ENCODE data around the gene ACOT7.

ACOT7 gene

DNA sequence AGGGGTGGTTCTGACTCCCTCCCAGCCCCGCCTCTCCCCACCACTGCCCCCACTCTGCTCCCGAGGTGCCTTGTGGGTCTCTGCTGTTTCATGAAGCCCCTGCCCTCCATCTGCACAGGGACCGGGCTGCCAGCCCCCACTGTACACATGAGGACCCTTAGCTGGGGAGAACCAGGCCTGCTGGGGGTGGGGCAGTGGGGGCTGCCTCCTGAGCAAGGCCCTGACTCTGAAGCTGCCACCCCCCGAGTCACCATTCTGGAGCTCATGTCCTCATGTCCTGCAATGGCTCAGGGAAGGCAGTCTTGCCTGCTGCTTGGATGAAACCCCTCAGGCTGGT lies 141.2 kb downstream of the ACOT7 start:
- Histone ChIP-seq H3K9me3 (ENCODE audit: insufficient read depth, low read depth, low read length) (no peaks in the 10 kb centered on the region), H3K4me1 (ENCODE audit: insufficient read depth, low read length) (no peaks in the 10 kb centered on the region), H3K36me3 (ENCODE audit: insufficient read depth, low read depth, low read length) (no peaks in the 10 kb centered on the region), H3K4me3 (ENCODE audit: low read length) (no peak overlapping the region), H3K9ac (ENCODE audit: low read depth, low read length) (no peak overlapping the region), H3K27me3 (ENCODE audit: insufficient read depth, low read length) (peaks cover 56% of the 10 kb centered on the region), H3K27ac (ENCODE audit: low read length) (no peak overlapping the region)

DNA sequence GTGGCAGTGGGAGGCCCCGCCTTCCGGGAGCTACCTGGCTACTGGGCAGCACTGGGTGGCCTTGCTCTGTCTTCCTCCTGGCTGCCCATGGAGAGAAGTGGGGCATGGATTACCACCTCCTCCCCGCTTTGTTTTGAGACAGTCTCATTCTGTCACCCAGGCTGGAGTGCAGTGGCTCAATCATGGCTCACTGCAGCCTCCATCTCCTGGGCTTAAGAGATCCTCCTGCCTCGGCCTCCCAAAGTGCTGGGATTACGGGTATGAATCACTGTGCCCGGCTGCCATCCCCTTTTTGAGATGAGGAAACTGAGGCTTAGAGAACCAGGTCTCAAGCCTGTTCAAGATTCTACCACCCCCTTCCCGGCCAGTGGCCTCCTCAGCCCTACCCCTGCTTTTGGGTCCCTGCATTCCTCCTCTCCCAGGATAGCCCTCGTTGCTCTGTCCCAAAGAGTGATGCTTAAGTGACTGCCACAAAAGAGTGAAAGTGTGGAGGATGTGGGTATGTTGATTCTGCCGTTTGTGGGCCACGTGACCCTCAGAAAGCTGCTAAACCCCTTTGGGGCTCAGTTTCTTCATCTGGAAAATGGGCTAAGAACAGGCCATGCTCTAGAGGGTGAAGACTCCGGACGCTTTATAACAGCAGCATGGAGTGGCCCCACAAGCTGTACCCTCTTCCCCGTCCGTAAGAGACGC lies 141.7 kb downstream of the ACOT7 start:
- Histone ChIP-seq H3K36me3 (ENCODE audit: insufficient read depth, low read depth, low read length) (no peaks in the 10 kb centered on the region), H3K4me3 (ENCODE audit: low read length) (no peak overlapping the region), H3K27ac (ENCODE audit: low read length) (no peak overlapping the region), H3K9me3 (ENCODE audit: insufficient read depth, low read depth, low read length) (no peaks in the 10 kb centered on the region), H3K4me1 (ENCODE audit: insufficient read depth, low read length) (no peaks in the 10 kb centered on the region), H3K27me3 (ENCODE audit: insufficient read depth, low read length) (peaks cover 61% of the 10 kb centered on the region), H3K9ac (ENCODE audit: low read depth, low read length) (no peak overlapping the region)

DNA sequence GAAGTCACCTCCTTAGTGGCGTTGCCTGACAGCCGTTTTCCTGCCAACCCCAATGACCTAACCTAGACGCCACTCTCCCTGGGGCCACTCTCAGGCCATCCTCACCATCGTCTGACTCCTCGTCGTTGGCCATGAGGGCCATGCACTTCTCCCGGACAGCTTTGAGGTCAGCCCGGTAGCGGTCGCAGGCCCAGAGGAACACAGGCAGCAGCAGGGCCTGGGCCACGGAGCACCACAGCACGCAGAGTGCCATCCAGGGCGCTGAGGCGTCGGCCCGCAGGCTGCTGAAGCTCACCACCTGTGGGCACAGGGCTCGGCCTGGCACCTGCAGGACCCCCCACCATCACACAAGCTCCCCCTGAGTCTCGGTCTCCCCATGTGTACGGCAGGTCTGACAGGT lies 142.3 kb downstream of the ACOT7 start:
- Histone ChIP-seq H3K4me1 (ENCODE audit: insufficient read depth, low read length) (peaks cover 3% of the 10 kb centered on the region; the same call in 1 of the 2 replicates), H3K4me3 (ENCODE audit: low read length) (no peak overlapping the region), H3K9me3 (ENCODE audit: insufficient read depth, low read depth, low read length) (no peaks in the 10 kb centered on the region), H3K9ac (ENCODE audit: low read depth, low read length) (no peak overlapping the region), H3K27ac (ENCODE audit: low read length) (no peak overlapping the region), H3K36me3 (ENCODE audit: insufficient read depth, low read depth, low read length) (no peaks in the 10 kb centered on the region), H3K27me3 (ENCODE audit: insufficient read depth, low read length) (peaks cover 65% of the 10 kb centered on the region)

DNA sequence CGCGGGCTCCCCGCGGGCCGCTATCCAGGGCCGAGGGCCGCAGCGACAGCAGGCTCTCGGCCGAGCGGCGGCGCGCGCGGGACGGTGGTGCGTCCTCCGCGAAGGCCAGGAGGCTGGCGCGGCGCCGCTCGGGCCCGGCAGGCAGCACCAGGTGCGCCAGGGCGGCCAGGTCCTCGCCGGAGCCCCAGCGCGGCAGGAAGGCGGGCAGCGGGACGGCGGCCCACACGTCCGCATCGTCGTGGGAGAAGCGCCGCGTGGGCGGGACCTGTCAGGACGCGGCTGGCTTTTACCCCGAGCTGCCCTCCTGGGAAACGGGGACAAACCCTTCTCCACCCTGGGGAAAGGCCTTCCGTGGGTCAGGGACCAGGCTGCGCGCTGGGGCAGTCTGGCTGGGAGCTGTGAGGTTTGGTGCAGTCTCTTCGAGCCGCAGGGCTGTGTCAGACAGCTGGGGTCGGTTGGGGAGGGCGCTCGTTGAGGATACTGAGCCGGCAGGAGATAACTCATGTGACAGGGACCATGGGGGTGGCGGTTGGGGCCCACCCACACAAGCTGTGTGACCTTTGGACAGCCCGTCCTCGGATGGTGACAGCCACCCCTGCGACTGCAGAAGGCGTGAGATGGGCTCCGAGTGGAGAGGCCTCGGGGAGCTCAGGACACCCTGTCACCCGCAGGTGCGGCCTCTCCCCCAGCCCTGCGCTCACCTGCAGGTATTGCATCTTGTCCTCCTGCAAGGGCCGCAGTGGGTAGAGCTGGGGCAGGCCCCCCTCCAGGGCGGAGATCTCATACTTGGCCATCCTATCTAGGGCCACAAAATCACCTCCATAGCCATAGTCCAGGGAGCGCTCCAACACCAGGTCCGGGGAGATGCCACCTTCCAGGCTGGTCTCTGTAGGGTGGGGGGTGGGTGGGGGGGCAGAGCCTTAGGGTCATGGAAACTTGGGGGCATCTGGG lies 143.6 kb downstream of the ACOT7 start:
- no peaks in the 10 kb centered on the region for H3K9me3 ChIP-seq (ENCODE audit: insufficient read depth, low read depth, low read length)
- H3K4me1 ChIP-seq (ENCODE audit: insufficient read depth, low read length) = peaks cover 3% of the 10 kb centered on the region; the same call in 1 of the 2 replicates
- H3K9ac ChIP-seq (ENCODE audit: low read depth, low read length) = no peak overlapping the region
- no peaks in the 10 kb centered on the region for H3K36me3 ChIP-seq (ENCODE audit: insufficient read depth, low read depth, low read length)
- H3K27ac ChIP-seq (ENCODE audit: low read length) = no peak overlapping the region
- H3K27me3 ChIP-seq (ENCODE audit: insufficient read depth, low read length) = peaks cover 68% of the 10 kb centered on the region
- no peak overlapping the region for H3K4me3 ChIP-seq (ENCODE audit: low read length)

DNA sequence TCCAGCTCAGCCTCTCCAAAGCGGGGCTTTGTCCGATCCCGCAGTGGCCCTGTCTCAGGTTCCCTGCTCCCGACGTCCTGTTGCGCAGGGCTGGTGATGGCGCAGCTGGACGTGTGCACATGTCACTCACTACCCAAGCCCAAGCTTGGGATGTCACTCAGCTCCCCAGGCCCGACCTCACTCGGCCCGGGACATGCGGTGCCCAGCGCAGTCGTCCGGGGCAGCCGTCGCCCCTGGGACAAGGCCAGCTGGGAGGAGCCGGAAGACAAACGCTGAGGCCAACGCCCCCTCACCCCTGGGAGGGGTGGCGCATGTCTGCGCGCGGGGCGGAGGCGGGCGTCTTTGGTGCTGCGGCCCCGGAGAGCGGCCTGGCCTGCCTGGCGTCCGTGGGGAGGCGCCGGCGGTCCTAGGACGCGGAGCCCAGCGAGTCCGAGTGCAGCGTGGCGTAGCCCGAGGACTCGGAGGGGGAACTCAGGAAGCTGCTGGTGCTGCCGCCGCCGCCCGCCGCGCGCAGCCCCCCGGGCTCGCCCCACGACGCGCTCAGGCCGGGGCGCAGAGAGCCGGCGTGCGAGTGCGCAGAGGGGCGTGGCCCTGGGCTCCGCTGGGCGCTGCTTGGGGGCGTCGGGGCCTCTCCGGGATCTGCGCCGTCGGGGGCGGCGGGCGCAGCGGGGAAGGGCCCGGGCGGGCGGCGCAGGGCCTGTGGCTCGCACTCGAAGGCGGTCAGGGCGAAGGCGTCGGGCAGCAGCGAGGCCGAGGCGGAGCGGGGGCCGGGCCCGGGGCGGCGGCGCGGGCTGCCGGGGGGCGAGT lies 144.4 kb downstream of the ACOT7 start:
- H3K27me3 ChIP-seq (ENCODE audit: insufficient read depth, low read length) = peaks cover 75% of the 10 kb centered on the region
- no peaks in the 10 kb centered on the region for H3K36me3 ChIP-seq (ENCODE audit: insufficient read depth, low read depth, low read length)
- no peak overlapping the region for H3K27ac ChIP-seq (ENCODE audit: low read length)
- peak overlapping the region; percentile 32; the same call in 1 of the 2 replicates for H3K4me3 ChIP-seq (ENCODE audit: low read length)
- no peak overlapping the region for H3K9ac ChIP-seq (ENCODE audit: low read depth, low read length)
- H3K9me3 ChIP-seq (ENCODE audit: insufficient read depth, low read depth, low read length) = no peaks in the 10 kb centered on the region
- H3K4me1 ChIP-seq (ENCODE audit: insufficient read depth, low read length) = peaks cover 3% of the 10 kb centered on the region; the same call in 1 of the 2 replicates

DNA sequence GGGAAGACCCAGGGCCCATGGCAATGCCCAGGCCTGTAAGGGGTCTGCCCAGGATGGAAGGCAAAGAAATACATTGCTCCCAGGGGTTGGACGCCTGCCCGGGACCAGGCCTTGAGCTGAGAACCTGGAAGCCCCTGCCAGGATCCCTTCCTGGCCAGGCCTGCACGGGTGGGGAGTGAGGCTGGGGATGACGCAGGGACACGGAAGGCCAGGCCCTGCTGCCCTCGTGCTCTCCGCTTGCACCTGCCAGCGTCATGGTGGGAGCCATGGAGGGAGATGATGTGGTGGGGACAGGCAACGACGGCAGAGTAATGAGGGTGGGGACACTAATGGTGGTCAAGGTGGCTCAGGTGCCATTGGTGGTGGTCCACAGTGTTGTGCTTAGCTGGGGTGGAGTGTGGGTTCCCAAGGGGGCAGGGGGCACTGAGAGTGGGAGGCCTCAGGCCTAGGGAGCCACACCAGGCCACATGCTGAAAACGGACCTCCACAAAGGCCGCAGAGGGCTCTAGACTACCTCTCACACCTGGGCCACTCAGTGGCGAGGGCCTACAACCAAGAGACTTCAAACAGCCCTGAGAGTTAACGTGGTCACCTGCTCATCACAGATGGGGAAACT lies 145.3 kb downstream of the ACOT7 start:
- no peaks in the 10 kb centered on the region for H3K36me3 ChIP-seq (ENCODE audit: insufficient read depth, low read depth, low read length)
- H3K4me3 ChIP-seq (ENCODE audit: low read length) = no peak overlapping the region
- no peaks in the 10 kb centered on the region for H3K9me3 ChIP-seq (ENCODE audit: insufficient read depth, low read depth, low read length)
- no peak overlapping the region for H3K9ac ChIP-seq (ENCODE audit: low read depth, low read length)
- no peak overlapping the region for H3K27ac ChIP-seq (ENCODE audit: low read length)
- H3K4me1 ChIP-seq (ENCODE audit: insufficient read depth, low read length) = peaks cover 7% of the 10 kb centered on the region; the same call in 1 of the 2 replicates
- peaks cover 84% of the 10 kb centered on the region for H3K27me3 ChIP-seq (ENCODE audit: insufficient read depth, low read length)

DNA sequence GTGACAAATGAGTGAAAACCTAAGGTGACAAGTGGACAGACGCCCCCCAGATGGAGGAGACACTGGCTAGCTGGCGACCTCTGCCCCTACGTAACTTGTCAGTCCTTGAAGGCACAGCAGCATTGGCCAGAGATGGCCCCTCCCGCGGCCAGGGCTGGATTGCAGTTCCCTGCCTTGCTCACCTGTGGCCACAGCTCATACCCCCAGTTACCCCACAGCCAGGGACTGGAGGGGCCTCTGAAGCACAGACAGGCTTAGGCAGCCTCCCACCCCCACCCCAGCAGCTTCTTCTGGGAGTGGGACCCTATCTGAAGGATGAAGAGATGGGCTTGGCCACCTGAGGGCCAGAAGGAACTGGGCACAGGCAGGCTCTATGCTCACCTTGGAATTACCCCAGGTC lies 145.9 kb downstream of the ACOT7 start:
- Histone ChIP-seq H3K36me3 (ENCODE audit: insufficient read depth, low read depth, low read length) (no peaks in the 10 kb centered on the region), H3K27ac (ENCODE audit: low read length) (no peak overlapping the region), H3K27me3 (ENCODE audit: insufficient read depth, low read length) (peaks cover 85% of the 10 kb centered on the region), H3K9ac (ENCODE audit: low read depth, low read length) (no peak overlapping the region), H3K4me3 (ENCODE audit: low read length) (no peak overlapping the region), H3K9me3 (ENCODE audit: insufficient read depth, low read depth, low read length) (no peaks in the 10 kb centered on the region), H3K4me1 (ENCODE audit: insufficient read depth, low read length) (peaks cover 13% of the 10 kb centered on the region; the same call in 1 of the 2 replicates)

DNA sequence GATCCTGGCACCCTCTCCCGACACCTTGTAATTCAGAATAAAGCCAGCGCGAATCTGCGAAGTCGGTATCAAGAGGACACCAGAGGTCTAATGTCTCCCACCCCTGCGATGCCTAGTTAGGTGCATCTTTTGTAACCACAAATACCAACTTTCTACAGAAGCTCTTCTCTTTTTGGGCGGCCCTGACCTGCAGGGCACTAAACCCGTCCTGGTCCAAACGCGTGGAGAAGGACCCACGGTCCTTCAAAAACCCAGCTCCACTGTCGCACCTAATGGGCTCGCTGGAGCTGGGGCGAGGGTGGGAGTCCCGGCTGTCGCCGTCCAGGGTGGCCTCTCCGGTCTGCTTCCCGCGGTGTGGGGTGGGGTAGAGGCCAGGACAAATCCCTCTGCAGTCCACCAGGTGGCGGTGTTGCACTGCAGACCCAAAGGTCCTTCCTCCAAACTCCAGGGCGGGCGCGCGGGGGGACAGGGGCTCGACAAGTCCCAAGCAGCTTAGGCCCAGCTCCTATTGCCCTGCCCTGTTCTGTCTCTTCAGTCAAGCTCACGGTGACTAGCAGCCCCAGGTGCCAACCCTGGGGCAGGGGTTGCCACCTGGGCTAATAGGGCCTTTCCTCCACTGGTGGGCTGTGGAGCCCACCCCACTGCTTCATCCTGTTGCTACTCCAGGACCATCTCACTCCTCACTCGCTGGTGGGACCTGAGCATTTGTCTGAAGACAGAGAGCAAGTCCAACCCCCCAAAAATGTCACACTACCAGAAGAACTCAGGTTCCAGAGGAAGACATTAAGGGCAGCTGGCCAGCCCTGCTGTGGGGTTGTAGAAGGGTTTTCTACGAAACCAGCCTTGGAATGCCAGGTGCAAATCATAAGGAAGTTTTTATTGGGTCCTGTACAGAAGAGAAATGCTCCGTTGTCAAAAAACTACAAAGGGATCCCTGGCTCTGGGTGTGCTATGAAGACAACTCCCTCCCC lies 146.8 kb downstream of the ACOT7 start:
- Histone ChIP-seq H3K27me3 (ENCODE audit: insufficient read depth, low read length) (peaks cover 77% of the 10 kb centered on the region), H3K4me3 (ENCODE audit: low read length) (peak overlapping the region; percentile 86), H3K4me1 (ENCODE audit: insufficient read depth, low read length) (peaks cover 13% of the 10 kb centered on the region; the same call in 1 of the 2 replicates)

DNA sequence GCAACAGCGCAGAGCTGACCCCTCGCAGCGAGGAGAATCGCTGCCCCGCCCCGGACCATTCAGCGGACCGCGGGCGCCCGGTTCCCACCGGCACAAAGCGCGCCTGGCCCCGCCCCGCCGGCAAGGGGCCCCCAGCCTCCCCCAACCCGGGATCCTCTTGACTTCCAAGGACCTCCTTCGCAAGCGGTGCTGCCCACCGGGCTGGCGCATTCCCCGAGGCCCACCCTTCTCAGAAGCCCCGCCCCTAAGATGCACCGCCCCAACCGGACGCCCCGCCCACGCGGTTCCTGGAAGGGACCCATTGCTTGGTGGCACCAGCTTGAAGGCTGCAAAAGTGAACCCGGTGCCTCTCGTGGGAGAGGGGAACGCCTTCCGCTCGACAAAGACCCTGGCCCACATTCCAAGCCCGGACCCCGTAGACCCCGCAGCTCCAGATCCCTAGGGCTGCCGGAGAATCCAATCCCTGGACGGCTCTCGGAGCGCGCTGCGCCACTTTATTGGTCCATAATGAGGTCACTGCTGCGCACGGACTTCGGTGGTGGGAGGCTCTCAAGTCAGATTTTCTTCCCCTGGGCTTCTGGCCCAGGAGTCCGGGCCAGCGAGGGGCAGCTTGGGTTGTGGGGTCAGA lies 147.6 kb downstream of the ACOT7 start:
- peaks cover 75% of the 10 kb centered on the region for H3K27me3 ChIP-seq (ENCODE audit: insufficient read depth, low read length)
- peak overlapping the region; percentile 55; the same call in 1 of the 2 replicates for H3K9ac ChIP-seq (ENCODE audit: low read depth, low read length)
- H3K9me3 ChIP-seq (ENCODE audit: insufficient read depth, low read depth, low read length) = no peaks in the 10 kb centered on the region
- H3K4me3 ChIP-seq (ENCODE audit: low read length) = peak overlapping the region; percentile 86
- H3K4me1 ChIP-seq (ENCODE audit: insufficient read depth, low read length) = peaks cover 18% of the 10 kb centered on the region
- no peaks in the 10 kb centered on the region for H3K36me3 ChIP-seq (ENCODE audit: insufficient read depth, low read depth, low read length)
- H3K27ac ChIP-seq (ENCODE audit: low read length) = no peak overlapping the region

More for the DNA sequence above, 146.8 kb downstream of the ACOT7 start:
- peak overlapping the region; percentile 31; the same call in 1 of the 2 replicates for H3K9ac ChIP-seq (ENCODE audit: low read depth, low read length)
- no peak overlapping the region for H3K27ac ChIP-seq (ENCODE audit: low read length)
- no peaks in the 10 kb centered on the region for H3K9me3 ChIP-seq (ENCODE audit: insufficient read depth, low read depth, low read length)
- H3K36me3 ChIP-seq (ENCODE audit: insufficient read depth, low read depth, low read length) = no peaks in the 10 kb centered on the region

All from iPS-20b (cell line).